Measurements from ENCODE around the gene ZNF169.
"Not testable (repeated sequence)": the region's sequence is repeated elsewhere in the genome, so short reads cannot be mapped to it uniquely, and the experiment has no call there.

The ZNF169 gene

GRCh38 chr9:94270009-94270408 lies 10.9 kb downstream of the ZNF169 start:
- DNase-seq (ENCODE audit: low read depth) = no peak
- no peak overlapping the region for H3K4me3 ChIP-seq (ENCODE audit: low read length)
- TF ChIP-seq, protein P1, sequence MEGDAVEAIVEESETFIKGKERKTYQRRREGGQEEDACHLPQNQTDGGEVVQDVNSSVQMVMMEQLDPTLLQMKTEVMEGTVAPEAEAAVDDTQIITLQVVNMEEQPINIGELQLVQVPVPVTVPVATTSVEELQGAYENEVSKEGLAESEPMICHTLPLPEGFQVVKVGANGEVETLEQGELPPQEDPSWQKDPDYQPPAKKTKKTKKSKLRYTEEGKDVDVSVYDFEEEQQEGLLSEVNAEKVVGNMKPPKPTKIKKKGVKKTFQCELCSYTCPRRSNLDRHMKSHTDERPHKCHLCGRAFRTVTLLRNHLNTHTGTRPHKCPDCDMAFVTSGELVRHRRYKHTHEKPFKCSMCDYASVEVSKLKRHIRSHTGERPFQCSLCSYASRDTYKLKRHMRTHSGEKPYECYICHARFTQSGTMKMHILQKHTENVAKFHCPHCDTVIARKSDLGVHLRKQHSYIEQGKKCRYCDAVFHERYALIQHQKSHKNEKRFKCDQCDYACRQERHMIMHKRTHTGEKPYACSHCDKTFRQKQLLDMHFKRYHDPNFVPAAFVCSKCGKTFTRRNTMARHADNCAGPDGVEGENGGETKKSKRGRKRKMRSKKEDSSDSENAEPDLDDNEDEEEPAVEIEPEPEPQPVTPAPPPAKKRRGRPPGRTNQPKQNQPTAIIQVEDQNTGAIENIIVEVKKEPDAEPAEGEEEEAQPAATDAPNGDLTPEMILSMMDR (conservative IDR thresholded peaks at IDR 0.05; ENCODE audit: low read length) = no peak

GRCh38 chr9:94277029-94277428 lies 17.9 kb downstream of the ZNF169 start:
- H3K4me3 ChIP-seq (ENCODE audit: low read length) = not testable (repeated sequence)

GRCh38 chr9:94277885-94278536 lies 18.9 kb downstream of the ZNF169 start:
- no peak for DNase-seq (ENCODE audit: low read depth)
- H3K4me3 ChIP-seq (ENCODE audit: low read length) = no peak overlapping the region
- TF ChIP-seq, protein P1 (conservative IDR thresholded peaks at IDR 0.05; ENCODE audit: low read length) = no peak

More at GRCh38 chr9:94277029-94277428, 17.9 kb downstream of the ZNF169 start:
- not testable (repeated sequence) for DNase-seq (ENCODE audit: low read depth)

DNA sequence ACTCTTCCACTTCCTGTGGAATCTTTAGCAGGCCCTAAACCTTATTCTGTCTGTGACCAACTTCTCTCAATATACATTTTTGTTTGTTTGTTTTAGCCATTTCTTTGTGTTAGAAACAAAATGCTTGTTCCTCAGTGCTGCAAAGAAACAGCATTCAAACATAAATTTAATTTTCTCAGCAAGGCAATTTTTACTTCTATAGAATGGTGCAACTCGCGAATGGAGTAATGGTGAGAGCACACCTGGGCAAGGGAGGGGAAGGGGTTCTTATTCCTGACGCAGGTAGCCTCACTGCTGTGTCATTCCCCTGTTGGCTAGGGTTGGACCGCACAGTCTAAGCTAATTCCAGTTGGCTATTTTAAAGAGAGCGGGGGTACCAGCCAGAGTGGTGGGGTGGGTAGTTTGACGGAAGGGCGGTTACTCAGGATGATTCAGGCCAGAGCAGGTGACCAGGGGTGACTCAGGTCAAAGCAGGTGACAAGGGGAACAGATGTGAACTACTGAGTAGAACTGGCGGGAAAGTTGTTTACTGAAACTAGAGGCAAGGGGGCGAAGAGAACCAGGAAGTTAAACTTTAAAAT lies 21.4 kb downstream of the ZNF169 start:
- H3K4me3 ChIP-seq (ENCODE audit: low read length) = no peak overlapping the region
- TF ChIP-seq, protein P1 (conservative IDR thresholded peaks at IDR 0.05; ENCODE audit: low read length) = no peak
- DNase-seq (ENCODE audit: low read depth) = no peak

- TF ChIP-seq, protein P1 (conservative IDR thresholded peaks at IDR 0.05; ENCODE audit: low read length) = no peak
- DNase-seq (ENCODE audit: low read depth) = no peak
- H3K4me3 ChIP-seq (ENCODE audit: low read length) = no peak overlapping the region
These were observed 22.0 kb downstream of the ZNF169 start for GRCh38 chr9:94281101-94281500.

GRCh38 chr9:94286116-94286515 lies 27.0 kb downstream of the ZNF169 start:
- no peak for DNase-seq (ENCODE audit: low read depth)
- TF ChIP-seq, protein P1 (conservative IDR thresholded peaks at IDR 0.05; ENCODE audit: low read length) = no peak
- no peak overlapping the region for H3K4me3 ChIP-seq (ENCODE audit: low read length)

GRCh38 chr9:94287877-94288513 lies 28.9 kb downstream of the ZNF169 start:
- no peak overlapping the region for H3K4me3 ChIP-seq (ENCODE audit: low read length)
- DNase-seq (ENCODE audit: low read depth) = no peak
- TF ChIP-seq, protein P1 (conservative IDR thresholded peaks at IDR 0.05; ENCODE audit: low read length) = no peak
